Activated T-cell treated with anti-CD3 and anti-CD28 coated beads for 48 hours (primary cell): ENCODE data around the gene SRRT.
A peak's percentile ranks its signal among the peaks of the same experiment; 100 is the strongest.
"Not testable (repeated sequence)": the region's sequence is repeated elsewhere in the genome, so short reads cannot be mapped to it uniquely, and the experiment has no call there.

Experiments
- DNase-seq: peaks from one replicate; pipeline ENCODE4 v3.0.0-alpha.2; 2020; ENCODE audit warnings: low read depth

The SRRT gene

GRCh38 chr7:100874577-100875355 is at the start of gene SRRT:
Gene SRRT, plus strand, starts transcription at chr7:100875103. Its CDS starts 488 bp downstream, at chr7:100875591.
- DNase-seq = peak; percentile 98

GRCh38 chr7:100825215-100825671 is 49.7 kb upstream of the SRRT start:
- no peak for DNase-seq

GRCh38 chr7:100825751-100826513 is 49.0 kb upstream of the SRRT start:
- DNase-seq = no peak

GRCh38 chr7:100826514-100827329 is 48.2 kb upstream of the SRRT start:
- no peak for DNase-seq

GRCh38 chr7:100827330-100828226 is 47.3 kb upstream of the SRRT start, which contains the start of gene EPHB4:
Gene EPHB4, minus strand, starts transcription at chr7:100827523. Its CDS starts 493 bp downstream, at chr7:100827030.
- DNase-seq = no peak

- DNase-seq = no peak
These were observed 45.7 kb upstream of the SRRT start for GRCh38 chr7:100829150-100829716.

GRCh38 chr7:100830396-100830795 is 44.5 kb upstream of the SRRT start:
- no peak for DNase-seq

GRCh38 chr7:100832281-100832633 is 42.6 kb upstream of the SRRT start:
- no peak for DNase-seq

GRCh38 chr7:100835903-100836811 is 38.7 kb upstream of the SRRT start:
- no peak for DNase-seq

- no peak for DNase-seq
These were observed 38.1 kb upstream of the SRRT start for GRCh38 chr7:100836812-100837098.

GRCh38 chr7:100837099-100837836 is 37.6 kb upstream of the SRRT start:
- DNase-seq = peak; percentile 73

GRCh38 chr7:100839361-100839760 is 35.5 kb upstream of the SRRT start:
- no peak for DNase-seq

- DNase-seq = no peak
These were observed 34.3 kb upstream of the SRRT start for GRCh38 chr7:100840470-100841100.

GRCh38 chr7:100847360-100847759 is 27.5 kb upstream of the SRRT start:
- no peak for DNase-seq

GRCh38 chr7:100852048-100852872 is 22.6 kb upstream of the SRRT start, which contains the start of gene SLC12A9:
Gene SLC12A9, plus strand, starts transcription at chr7:100852713. Its CDS starts 1,485 bp downstream, at chr7:100854198.
- DNase-seq = peak; percentile 90

GRCh38 chr7:100854146-100854895 is 20.6 kb upstream of the SRRT start:
- DNase-seq = no peak

GRCh38 chr7:100854899-100855298 is 20.0 kb upstream of the SRRT start:
- DNase-seq = not testable (repeated sequence)
